Measurements from ENCODE around the gene TNFRSF8.
"Not testable (repeated sequence)": the region's sequence is repeated elsewhere in the genome, so short reads cannot be mapped to it uniquely, and the experiment has no call there.

Gene TNFRSF8

DNA sequence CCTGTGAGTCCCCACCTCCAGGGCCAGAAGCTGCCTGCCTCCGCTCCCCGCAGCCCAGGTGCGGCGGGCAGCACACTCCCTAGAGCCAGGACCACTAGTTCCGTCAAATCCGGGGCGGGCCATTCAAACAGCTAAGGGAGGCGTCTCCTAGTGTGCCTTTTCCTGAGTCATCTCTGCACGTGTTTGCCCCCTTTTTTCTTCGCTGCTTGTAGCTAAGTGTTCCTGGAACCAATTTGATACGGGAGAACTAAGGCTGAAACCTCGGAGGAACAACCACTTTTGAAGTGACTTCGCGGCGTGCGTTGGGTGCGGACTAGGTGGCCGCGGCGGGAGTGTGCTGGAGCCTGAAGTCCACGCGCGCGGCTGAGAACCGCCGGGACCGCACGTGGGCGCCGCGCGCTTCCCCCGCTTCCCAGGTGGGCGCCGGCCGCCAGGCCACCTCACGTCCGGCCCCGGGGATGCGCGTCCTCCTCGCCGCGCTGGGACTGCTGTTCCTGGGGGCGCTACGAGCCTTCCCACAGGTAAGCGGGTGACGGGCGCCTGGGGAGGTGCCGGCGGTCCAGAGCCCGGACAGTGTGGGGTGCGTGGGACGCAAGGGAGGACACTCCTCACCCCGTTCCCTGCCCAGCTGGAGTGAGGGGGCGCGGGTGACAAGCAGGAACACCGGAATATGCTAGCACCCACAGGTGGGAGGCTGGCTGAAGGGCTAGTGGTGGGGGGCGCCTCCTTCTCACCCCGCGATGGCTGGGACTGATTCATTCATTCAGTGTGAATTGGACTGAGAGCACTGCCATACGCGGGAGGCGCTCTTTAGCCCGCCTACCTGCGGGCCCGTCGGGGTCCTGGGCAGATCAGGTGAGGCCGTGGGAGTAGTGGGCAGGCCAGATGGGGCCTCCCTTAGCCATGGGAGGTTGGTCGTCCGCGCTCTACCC is at the start of gene TNFRSF8:
TSS of gene TNFRSF8 (plus strand) at position 163 of the 932 bp plus-strand sequence. CDS start at position 459, 296 bp downstream.
- DNase-seq (ENCODE audit: low read depth): no peak

DNA sequence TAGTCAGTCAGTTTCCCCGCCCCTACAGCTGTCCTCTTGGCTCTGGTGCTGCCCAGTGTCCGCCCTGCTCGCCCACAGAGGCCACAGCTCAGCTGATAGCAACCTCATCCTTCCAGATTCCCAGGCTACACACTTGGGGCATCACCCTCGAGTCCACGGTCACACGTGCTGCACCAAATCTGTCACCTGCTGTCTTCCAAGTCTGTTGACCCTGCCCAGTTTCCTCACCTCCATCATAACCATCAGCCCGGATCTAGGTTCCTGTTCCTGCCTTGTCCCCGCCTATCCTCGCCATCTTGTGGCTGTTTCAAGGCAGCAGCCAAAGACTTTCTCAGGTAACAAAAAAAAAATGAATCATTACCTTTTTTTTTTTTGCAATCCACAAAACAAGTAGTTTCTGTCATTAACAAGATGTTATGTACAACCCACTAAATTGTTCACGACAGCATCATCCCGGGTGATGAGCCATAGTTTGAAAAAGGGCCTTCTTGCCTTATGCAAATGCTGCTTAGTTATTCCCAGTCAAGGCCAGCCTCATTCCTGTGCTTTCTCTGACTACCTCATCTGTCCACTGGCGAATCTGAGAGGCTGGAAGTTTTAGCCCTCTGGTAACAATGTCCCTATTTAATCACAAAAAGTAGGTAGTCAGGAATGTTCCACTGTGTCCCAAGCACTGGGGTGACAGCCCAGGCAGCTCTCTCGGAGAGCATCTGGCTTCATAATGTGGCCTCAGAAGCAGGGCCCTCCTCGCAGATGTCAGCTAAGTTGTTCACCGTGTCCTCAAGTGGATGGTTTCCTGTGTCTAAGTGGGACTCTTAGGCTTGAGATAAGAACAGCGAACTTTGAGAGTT is 48.7 kb upstream of the TNFRSF8 start:
- no peak for DNase-seq (ENCODE audit: low read depth)

DNA sequence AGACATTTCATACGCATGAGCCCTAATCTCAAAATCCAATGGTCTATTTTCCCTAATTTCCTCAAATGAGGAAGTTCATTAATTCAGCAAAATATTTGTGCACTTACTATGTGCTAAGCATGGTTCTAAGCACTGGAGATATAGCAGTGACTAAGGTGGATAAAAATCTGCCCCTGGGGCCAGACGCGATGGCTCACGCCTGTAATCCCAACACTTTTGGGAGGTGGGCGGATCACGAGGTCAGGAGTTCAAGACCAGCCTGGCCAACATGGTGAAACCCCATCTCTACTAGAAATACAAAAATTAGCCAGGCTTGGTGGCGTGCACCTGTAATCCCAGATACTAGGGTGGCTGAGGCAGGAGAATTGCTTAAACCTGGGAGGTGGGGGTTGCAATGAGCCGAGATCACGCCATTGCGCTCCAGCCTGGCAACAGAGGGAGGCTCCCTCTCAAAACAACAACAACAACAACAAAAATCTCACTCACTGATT is 48.1 kb upstream of the TNFRSF8 start:
- DNase-seq (ENCODE audit: low read depth): no peak

DNA sequence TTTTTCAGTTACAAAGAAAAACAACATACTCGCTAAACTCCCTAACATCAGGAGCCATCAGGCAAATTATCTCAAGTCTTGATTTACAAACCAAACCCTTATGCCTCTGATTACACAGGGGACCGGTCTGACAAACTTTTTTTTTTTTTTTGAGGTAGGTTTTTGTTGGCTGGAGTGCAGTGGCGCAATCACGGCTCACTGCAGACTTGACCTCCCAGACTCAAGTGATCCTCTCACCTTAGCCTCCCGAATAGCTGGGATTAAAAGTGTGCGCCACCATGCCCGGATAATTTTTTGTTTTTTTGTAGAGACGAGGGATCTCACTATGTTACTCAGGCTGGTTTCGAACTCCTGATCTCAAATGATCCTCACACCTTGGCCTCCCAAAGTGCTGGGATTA is 47.6 kb upstream of the TNFRSF8 start:
- no peak for DNase-seq (ENCODE audit: low read depth)

DNA sequence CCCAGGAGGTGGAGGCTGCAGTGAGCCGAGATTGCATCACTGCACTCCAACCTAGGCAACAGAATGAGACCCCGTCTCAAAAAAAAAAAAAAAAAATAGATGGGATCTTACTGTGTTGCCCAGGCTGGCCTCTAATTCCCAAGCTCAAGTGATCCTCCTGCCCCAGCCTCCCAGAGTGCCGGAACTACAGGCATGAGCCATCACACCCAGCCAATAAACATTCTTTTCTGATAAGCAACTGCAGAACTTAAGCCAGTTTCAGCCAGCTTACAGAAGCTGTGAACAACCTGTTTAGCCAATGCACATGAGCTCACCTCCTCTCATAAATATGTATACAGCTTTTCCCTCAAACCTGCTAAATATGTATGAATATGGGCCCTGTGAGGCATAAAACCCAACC is 46.9 kb upstream of the TNFRSF8 start:
- no peak for DNase-seq (ENCODE audit: low read depth)

DNA sequence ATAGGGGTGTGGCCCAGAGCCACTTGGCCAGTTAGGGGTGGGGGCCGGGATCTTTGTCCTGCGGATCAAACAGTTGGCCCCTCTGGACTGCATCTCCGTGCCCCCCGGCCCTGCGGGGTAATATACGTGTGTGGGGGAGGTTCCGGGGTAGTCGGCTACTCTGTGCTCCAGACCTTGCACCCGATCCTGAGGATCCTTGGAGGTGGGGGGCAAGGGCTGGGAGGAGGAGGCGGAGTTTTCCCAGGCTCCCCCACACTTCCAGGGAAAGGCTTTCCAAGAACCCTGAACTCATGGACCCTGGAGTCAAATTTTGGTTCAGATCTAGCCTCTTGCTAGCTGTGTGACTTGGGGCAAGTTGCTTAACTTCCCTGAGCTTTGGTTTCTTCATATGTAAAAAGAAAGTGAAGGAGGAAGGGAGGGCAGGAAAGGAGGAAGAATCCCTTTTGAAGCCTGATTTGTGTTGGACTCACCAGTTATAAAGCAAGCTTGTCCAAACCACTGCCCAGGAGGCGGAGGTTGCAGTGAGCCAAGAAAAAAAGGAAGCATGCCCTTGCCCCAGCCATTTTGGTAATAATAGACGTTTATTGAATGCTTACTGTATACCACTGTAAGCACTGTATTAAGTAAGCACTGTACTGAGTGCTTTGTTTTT is 43.1 kb upstream of the TNFRSF8 start:
- DNase-seq (ENCODE audit: low read depth): no peak

DNA sequence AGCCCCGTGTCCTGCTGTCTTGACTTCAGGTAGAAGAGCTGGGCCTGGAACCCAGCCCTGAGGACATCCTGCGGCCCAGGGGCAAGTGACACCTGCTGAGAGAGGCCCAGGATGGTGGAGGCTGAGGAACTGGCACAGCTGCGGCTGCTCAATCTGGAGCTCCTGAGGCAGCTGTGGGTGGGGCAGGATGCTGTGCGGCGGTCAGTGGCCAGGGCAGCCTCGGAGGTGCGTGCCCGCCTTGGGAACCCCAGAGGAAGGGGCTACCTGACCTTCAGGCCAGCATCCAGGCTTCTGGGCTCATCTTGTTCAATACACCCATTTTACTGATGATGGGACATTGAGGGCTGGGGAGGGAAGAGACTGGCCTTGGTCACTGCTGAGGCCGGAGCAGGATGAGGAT is 41.5 kb upstream of the TNFRSF8 start:
- no peak for DNase-seq (ENCODE audit: low read depth)

DNA sequence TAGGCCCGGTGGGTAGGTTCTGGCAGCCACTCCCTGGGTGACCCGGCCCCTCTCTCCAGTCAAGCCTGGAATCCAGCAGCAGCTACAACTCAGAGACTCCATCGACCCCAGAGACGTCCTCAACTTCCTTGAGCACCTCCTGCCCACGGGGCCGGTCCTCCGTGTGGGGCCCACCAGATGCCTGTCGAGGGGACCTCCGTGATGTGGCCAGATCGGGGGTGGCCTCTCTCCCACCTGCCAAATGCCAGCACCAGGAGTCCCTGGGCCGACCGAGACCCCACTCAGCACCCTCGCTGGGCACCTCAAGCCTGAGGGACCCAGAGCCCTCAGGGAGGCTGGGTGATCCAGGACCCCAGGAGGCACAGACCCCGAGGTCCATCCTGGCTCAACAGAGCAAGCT is 41.1 kb upstream of the TNFRSF8 start:
- DNase-seq (ENCODE audit: low read depth): no peak

DNA sequence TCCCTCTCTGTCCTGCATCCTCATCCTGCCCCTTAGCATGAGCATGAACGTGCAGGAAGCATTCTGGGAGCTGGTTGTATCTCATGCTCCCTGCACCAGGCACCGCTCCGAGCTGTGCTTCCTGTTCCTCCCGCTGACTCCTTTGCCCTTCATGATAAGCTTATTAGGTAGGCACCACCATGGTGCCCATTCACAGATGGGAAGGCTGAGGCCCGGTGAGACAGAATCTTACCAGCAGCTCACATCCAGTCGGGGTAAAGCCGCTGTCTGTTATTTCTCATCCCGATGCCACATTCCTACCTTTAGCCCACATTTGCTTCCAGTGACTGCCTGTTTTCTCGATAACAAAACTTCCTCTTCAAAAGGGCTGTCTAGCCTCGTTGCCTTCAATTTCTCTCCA is 36.5 kb upstream of the TNFRSF8 start:
- no peak for DNase-seq (ENCODE audit: low read depth)

DNA sequence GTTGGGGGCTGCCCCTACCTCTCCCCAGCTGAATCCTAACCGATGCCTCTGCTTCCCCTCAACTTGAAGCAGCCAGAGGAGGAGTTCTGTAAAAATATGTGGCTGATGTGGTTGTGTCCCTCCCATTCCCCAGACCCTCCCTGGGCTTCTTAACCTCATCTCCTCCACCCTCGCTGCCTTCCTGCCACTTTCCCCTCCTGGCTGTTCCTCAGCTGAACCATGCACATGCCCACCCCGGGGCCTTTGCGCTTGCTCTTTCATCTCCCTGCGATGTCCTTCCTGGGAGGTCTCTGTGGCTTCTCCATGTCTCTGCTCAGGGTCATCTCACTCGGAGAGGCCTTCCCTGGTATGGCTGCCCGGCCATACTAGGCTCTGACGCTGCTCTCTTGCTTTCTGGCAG is 34.9 kb upstream of the TNFRSF8 start:
- DNase-seq (ENCODE audit: low read depth): no peak

DNA sequence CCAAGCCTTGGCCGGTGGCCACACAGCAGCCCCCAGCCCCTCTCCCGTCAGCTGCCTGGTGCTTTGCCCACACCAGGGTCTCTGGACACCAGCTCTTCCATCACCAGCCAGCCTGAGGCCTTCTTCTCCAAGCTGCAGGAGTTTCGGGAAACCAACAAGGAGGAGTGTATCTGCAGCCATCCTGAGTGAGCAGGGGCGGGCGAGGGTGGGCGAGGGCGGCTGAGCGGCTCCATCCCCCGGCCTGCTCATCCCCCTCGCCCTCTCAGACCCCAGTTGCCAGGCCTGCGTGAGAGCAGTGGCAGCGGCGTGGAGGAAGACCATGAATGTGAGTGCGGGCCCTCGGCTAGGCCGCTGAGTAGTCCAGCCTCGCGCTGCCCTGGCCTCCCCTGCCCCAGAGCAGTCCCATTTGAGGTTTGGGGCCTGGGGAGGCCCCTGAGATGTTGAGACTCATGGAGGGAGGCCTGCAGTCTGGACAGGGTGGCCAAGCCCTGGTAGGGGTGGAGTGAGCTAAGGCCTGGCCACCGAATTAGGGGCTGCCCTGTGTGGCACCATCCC is 34.1 kb upstream of the TNFRSF8 start:
- no peak for DNase-seq (ENCODE audit: low read depth)

DNA sequence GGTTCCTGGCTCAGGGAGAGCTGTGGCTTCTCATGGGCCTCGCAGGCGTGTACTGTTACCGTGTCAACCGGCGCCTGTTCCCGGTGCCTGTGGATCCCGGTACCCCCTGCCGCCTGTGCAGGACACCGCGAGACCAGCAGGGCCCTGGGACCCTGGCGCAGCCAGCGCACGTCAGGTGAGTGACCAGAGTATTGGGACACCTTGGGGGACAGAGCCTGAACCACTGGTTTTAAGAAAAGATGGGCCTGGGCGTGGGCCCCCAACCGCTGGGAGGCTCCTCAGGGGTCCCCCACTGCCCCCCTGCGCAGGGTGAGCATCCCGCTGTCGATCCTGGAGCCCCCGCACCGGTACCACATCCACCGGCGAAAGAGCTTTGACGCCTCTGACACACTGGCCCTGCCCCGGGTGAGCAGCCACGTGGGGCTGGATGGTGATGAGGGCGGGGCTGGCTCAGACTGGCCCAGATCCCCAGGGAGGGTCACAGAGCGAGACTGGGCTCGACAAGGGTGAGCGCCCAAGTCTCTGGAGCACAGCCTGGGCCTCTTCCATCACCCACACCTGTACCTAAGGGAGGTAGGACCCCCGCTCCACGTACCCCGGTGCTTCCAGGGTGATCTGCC is 33.3 kb upstream of the TNFRSF8 start:
- DNase-seq (ENCODE audit: low read depth): no peak

DNA sequence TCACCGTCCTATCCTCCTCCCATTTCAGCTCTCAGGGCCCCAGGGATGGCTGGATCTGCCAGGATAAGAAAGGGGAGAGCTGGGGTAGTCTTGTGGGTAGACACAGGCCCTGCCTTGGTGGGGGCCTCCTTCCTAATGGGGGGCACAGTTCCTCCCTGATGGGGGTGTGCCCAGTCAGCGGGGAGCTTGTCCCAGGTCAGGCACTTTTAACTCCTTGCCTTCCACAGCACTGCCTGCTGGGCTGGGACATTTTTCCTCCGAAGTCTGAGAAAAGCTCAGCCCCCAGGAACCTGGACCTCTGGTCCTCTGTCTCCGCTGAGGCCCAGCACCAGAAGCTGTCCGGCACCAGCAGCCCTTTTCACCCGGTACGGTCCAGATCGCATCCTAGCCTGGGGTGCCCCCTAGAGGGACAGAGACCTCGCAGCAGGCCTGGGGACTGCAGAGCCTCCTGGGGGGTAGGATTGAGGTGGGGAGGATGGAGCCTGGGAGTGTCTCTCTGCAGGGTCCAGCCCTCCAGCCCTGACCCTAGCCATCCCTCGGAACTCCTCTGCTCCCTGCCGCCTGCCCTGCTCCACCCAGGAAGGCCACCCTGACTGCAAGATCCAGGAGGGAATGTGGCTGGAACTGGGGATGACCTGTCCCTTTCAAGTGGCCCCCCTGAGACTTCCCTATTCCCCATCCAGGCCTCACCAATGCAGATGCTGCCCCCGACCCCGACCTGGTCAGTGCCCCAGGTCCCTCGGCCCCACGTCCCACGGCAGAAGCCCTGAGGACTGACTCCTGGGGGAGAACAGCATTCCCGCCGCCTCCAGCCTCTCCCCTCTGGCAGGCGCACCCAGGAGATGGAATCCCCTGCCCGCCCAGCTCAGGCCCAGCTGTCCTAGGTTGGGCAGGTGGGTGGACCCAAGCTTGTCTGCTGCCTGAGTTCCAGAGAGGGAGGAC is 31.8 kb upstream of the TNFRSF8 start:
- DNase-seq (ENCODE audit: low read depth): no peak

DNA sequence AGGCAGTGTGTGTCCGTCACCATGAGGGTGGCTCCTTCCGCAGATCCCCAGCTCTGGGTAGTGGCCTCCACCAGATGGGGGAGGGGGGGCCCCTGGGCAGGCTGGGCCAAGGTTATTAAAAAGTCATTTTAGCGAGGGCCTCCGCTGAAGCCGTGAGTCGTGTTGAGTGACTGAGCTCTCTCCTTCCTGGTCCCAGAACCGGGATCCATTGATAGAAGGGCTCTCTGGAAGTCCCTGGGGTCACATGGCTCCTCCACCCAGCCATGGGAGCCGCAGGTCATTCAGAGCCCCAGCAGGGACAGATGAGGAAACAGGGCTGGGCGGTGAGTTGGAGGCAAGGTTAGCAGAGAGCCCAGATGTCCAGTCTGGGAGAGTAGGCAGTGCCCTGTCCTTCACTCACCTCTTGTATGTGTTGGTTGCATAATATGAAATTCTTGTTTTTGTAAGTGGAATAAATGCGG is 30.9 kb upstream of the TNFRSF8 start:
- no peak for DNase-seq (ENCODE audit: low read depth)

DNA sequence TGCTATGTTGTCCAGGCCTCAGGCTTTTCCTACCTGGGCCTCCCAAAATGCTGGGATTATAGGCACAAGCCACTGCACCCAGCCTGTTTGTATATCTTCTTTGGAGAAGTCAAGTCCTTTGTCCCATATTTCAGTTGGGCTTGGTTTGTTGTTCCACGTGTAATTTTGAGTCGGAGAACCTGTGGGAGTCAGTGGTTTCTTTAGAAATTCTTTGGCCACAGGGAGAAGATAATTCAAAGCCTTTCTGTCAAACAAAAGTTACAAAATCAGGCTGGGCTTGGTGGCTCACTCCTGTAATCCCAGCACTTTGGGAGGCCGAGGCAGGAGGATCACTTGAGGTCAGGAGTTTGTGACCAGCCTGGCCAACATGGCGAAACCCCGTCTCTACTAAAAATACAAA is 29.7 kb upstream of the TNFRSF8 start:
- not testable (repeated sequence) for DNase-seq (ENCODE audit: low read depth)

DNA sequence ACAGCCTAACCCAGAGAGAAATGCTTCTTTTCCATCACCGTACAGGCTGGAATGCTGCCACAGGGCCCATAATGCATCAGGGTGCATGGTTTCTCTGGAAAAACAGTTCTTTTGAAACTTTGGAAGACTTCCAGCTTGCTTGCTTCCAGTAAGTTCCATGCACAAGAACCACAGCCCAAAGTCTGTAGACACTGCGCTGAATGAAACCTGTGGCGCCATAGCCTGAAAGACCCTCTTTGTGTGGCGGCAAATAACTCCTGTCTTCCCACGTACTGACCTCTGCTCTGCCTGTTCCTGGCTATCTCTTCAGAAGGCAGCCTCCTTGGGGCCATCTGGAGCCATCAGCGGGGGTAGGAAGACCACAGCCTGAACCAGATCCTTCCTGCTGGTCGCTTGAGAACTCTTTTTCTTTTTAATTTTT is 28.7 kb upstream of the TNFRSF8 start:
- no peak for DNase-seq (ENCODE audit: low read depth)

DNA sequence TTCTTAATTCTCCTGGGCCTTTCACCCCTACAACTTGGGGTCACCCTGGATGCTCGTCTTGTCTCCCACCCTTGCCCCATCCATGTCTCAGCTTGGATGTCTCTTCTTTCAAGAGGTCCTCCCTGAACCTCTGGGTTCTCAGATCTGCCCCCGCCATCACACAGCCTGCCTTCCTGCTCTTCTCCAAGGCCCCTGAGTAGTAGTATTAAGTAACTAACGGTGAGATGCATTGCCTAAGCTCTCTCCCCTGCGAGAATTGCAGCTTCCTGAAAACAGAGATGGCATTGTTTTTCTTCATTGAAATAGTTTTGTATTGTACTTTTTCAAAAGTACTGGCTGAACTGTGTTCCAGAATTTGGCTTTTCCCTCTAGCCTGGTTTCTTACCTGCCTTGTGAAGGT is 27.8 kb upstream of the TNFRSF8 start:
- DNase-seq (ENCODE audit: low read depth): no peak

DNA sequence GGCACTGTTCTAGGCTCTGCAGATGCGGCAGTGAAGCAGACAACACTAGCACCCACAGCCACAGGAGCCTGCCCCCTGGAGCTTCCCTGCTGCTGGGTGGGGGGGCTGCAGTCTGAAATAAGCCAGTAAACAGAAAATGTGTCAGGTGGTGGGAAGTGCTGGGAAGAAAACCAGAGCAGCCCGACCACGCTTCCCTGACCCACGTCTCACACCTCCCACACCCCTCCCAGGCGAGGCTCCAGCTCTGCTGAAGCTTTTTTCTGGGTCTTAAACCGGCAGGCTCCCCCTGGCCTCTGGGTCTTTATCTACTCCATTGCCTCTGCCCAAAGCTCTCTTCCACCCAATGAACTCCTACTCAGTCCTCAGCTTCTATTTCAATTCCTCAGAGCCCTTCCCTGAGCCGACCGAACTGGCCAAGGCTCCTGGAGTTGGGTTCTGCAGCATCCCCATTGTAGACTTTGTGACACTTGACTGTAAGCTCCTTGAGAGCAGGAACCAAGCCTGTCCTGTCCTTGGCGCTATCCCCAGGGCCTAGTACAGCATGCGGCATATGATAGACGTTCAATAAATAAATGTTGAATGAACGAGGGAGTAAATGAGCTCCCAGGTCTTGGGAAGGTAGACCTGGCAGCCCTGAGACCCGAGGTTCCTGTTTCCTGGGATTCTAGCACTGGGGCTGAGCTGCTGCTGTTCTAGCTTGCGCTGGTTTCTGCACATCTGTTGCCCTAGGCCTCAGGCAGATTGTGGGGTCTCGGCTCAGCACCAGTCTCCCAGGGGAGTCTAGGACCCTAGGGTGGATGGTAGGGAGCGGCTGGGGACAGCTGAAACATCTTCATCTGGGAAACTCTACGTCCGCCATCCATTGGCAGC is 25.4 kb upstream of the TNFRSF8 start:
- no peak for DNase-seq (ENCODE audit: low read depth)

All from activated T-helper 9 cell treated with anti-CD3 and anti-CD28 coated beads, Interleukin-2, amount 50 U/mL, for 16 hours (primary cell).